HEK293 (cell line): Measurements from ENCODE around the gene SLC35B3.

Source experiments
- ATF2 ChIP-seq: fragments of 450-650 bp; formaldehyde crosslinking; IDR thresholded peaks from 2 replicates; pipeline ENCODE4 v1.5.1; 2016; ENCODE audit warnings: missing biosample characterization, missing genetic modification characterization, low read depth
- RBAK ChIP-seq: fragments of 450-650 bp; formaldehyde crosslinking; IDR thresholded peaks from 2 replicates; pipeline ENCODE4 v1.5.1; 2016; ENCODE audit warnings: missing biosample characterization, missing genetic modification characterization
- SP2 ChIP-seq: fragments of 450-650 bp; formaldehyde crosslinking; IDR thresholded peaks from 2 replicates; pipeline ENCODE4 v1.5.1; 2016; ENCODE audit warnings: missing biosample characterization, missing genetic modification characterization
- ZBTB21 ChIP-seq: fragments of 450-650 bp; formaldehyde crosslinking; IDR thresholded peaks from 2 replicates; pipeline ENCODE4 v1.5.1; 2017; ENCODE audit warnings: missing biosample characterization, missing genetic modification characterization
- ZEB2 ChIP-seq: fragments of 450-650 bp; formaldehyde crosslinking; IDR thresholded peaks from 2 replicates; pipeline ENCODE4 v1.5.1; 2016; ENCODE audit warnings: missing biosample characterization, missing genetic modification characterization
- ZFP3 ChIP-seq: fragments of 450-650 bp; formaldehyde crosslinking; IDR thresholded peaks from 2 replicates; pipeline ENCODE4 v1.5.1; 2016; ENCODE audit warnings: low read depth, missing biosample characterization, missing genetic modification characterization
- ZNF146 ChIP-seq: fragments of 450-650 bp; formaldehyde crosslinking; IDR thresholded peaks from 2 replicates; pipeline ENCODE4 v1.5.1; 2016; ENCODE audit warnings: missing biosample characterization, missing genetic modification characterization
- ZNF335 ChIP-seq: fragments of 450-650 bp; formaldehyde crosslinking; conservative IDR thresholded peaks from 2 replicates; pipeline ENCODE4 v1.5.1; 2016; ENCODE audit warnings: missing biosample characterization, missing genetic modification characterization
- ZNF48 ChIP-seq: fragments of 450-650 bp; formaldehyde crosslinking; IDR thresholded peaks from 2 replicates; pipeline ENCODE4 v1.5.1; 2016; ENCODE audit warnings: missing biosample characterization, missing genetic modification characterization
- ZNF529 ChIP-seq: fragments of 450-650 bp; formaldehyde crosslinking; IDR thresholded peaks from 2 replicates; pipeline ENCODE4 v1.5.1; 2017; ENCODE audit warnings: missing genetic modification characterization, missing biosample characterization; ENCODE audit not compliant: insufficient replicate concordance
- ZNF530 ChIP-seq: fragments of 450-650 bp; formaldehyde crosslinking; IDR thresholded peaks from 2 replicates; pipeline ENCODE4 v1.5.1; 2016; ENCODE audit warnings: low read depth, missing biosample characterization, missing genetic modification characterization
- ZNF837 ChIP-seq: fragments of 450-650 bp; formaldehyde crosslinking; IDR thresholded peaks from 2 replicates; pipeline ENCODE4 v1.5.1; 2016; ENCODE audit warnings: missing biosample characterization, missing genetic modification characterization
- TF ChIP-seq, protein P1 (sequence below): fragments of 450-650 bp; formaldehyde crosslinking; IDR thresholded peaks from 2 replicates; pipeline ENCODE4 v1.5.1; 2016; ENCODE audit warnings: missing biosample characterization, missing genetic modification characterization

DNA sequence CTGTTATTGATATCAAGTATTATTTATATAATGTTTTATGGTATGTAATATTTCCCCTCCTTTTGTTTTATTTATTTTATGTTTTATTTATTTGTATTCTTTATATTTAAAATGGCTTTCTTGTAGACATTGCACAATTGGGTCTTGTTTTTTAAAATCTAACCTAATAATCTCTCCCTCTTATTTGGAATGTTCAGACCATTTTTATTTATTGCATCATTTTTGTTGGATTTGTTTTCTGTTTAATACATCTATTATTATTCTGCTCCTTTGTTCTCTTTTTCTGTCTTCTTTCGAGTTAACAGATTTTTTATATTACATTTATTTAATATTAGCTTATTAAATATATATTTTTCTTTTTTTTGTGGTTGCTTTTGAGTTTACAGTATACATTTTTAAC is 43.1 kb upstream of the SLC35B3 start:
- TF ChIP-seq ZNF48 (tag by site-specific recombination) (no peak), ZEB2 (tag by site-specific recombination) (no peak), ZNF530 (tag by site-specific recombination) (no peak), ZNF335 (tag by site-specific recombination) (no peak), ZNF146 (no peak), ZBTB21 (no peak), SP2 (tag by site-specific recombination) (no peak), ZNF529 (tag by site-specific recombination) (no peak), ZNF837 (tag by site-specific recombination) (no peak), ZFP3 (tag by site-specific recombination) (no peak), ATF2 (tag by site-specific recombination) (no peak), RBAK (no peak)
- TF ChIP-seq, protein P1, sequence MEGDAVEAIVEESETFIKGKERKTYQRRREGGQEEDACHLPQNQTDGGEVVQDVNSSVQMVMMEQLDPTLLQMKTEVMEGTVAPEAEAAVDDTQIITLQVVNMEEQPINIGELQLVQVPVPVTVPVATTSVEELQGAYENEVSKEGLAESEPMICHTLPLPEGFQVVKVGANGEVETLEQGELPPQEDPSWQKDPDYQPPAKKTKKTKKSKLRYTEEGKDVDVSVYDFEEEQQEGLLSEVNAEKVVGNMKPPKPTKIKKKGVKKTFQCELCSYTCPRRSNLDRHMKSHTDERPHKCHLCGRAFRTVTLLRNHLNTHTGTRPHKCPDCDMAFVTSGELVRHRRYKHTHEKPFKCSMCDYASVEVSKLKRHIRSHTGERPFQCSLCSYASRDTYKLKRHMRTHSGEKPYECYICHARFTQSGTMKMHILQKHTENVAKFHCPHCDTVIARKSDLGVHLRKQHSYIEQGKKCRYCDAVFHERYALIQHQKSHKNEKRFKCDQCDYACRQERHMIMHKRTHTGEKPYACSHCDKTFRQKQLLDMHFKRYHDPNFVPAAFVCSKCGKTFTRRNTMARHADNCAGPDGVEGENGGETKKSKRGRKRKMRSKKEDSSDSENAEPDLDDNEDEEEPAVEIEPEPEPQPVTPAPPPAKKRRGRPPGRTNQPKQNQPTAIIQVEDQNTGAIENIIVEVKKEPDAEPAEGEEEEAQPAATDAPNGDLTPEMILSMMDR (tag by site-specific recombination), result no peak
